ENCODE data around the gene NRAP.
"Not testable (repeated sequence)": the region's sequence is repeated elsewhere in the genome, so short reads cannot be mapped to it uniquely, and the experiment has no call there.

The NRAP gene

GRCh38 chr10:113680190-113681111, 16.6 kb upstream of the NRAP start:
- Histone ChIP-seq H3K36me3 (ENCODE audit: control insufficient read depth, insufficient read depth, low read length) (no peaks in the 10 kb centered on the region), H3K4me3 (ENCODE audit: low read depth, low read length) (peak overlapping the region; percentile 90), H3K27ac (ENCODE audit: low read depth, low read length) (peak overlapping the region; percentile 51), H3K9me3 (ENCODE audit: control insufficient read depth, insufficient read depth, low read length) (no peaks in the 10 kb centered on the region), H3K9ac (ENCODE audit: low read depth, low read length) (peak overlapping the region; percentile 44), H3K4me1 (ENCODE audit: control insufficient read depth, insufficient read depth, low read length) (peaks cover 5% of the 10 kb centered on the region), H3K27me3 (ENCODE audit: control insufficient read depth, insufficient read depth, low read length) (peaks cover 15% of the 10 kb centered on the region)

GRCh38 chr10:113679463-113680189, 15.8 kb upstream of the NRAP start, which contains the start of gene CASP7:
CASP7 (plus strand) TSS chr10:113679912; CDS start chr10:113697494, 17,582 bp downstream.
- H3K9me3 ChIP-seq (ENCODE audit: control insufficient read depth, insufficient read depth, low read length): no peaks in the 10 kb centered on the region
- H3K36me3 ChIP-seq (ENCODE audit: control insufficient read depth, insufficient read depth, low read length): no peaks in the 10 kb centered on the region
- H3K4me3 ChIP-seq (ENCODE audit: low read depth, low read length): peak within 1 kb of the TSS; percentile 90
- peak within 1 kb of the TSS; percentile 44 for H3K9ac ChIP-seq (ENCODE audit: low read depth, low read length)
- H3K27me3 ChIP-seq (ENCODE audit: control insufficient read depth, insufficient read depth, low read length): peaks cover 15% of the 10 kb centered on the region
- peak within 1 kb of the TSS; percentile 51 for H3K27ac ChIP-seq (ENCODE audit: low read depth, low read length)
- peaks cover 5% of the 10 kb centered on the region for H3K4me1 ChIP-seq (ENCODE audit: control insufficient read depth, insufficient read depth, low read length)

- no peaks in the 10 kb centered on the region for H3K36me3 ChIP-seq (ENCODE audit: control insufficient read depth, insufficient read depth, low read length)
- H3K4me3 ChIP-seq (ENCODE audit: low read depth, low read length): no peak overlapping the region
- H3K9ac ChIP-seq (ENCODE audit: low read depth, low read length): no peak overlapping the region
- no peaks in the 10 kb centered on the region for H3K9me3 ChIP-seq (ENCODE audit: control insufficient read depth, insufficient read depth, low read length)
- no peak overlapping the region for H3K27ac ChIP-seq (ENCODE audit: low read depth, low read length)
- H3K4me1 ChIP-seq (ENCODE audit: control insufficient read depth, insufficient read depth, low read length): no peaks in the 10 kb centered on the region
- no peaks in the 10 kb centered on the region for H3K27me3 ChIP-seq (ENCODE audit: control insufficient read depth, insufficient read depth, low read length)
These were observed 2.9 kb upstream of the NRAP start for GRCh38 chr10:113666682-113667252.

GRCh38 chr10:113665806-113666354, 2.0 kb upstream of the NRAP start:
- H3K36me3 ChIP-seq (ENCODE audit: control insufficient read depth, insufficient read depth, low read length): no peaks in the 10 kb centered on the region

GRCh38 chr10:113665352-113665751, 1.5 kb upstream of the NRAP start:
- H3K9ac ChIP-seq (ENCODE audit: low read depth, low read length): no peak overlapping the region
- no peaks in the 10 kb centered on the region for H3K27me3 ChIP-seq (ENCODE audit: control insufficient read depth, insufficient read depth, low read length)
- H3K36me3 ChIP-seq (ENCODE audit: control insufficient read depth, insufficient read depth, low read length): no peaks in the 10 kb centered on the region
- H3K4me1 ChIP-seq (ENCODE audit: control insufficient read depth, insufficient read depth, low read length): no peaks in the 10 kb centered on the region
- H3K27ac ChIP-seq (ENCODE audit: low read depth, low read length): no peak overlapping the region
- H3K9me3 ChIP-seq (ENCODE audit: control insufficient read depth, insufficient read depth, low read length): no peaks in the 10 kb centered on the region
- no peak overlapping the region for H3K4me3 ChIP-seq (ENCODE audit: low read depth, low read length)

More at GRCh38 chr10:113665806-113666354, 2.0 kb upstream of the NRAP start:
- H3K27me3 ChIP-seq (ENCODE audit: control insufficient read depth, insufficient read depth, low read length): no peaks in the 10 kb centered on the region
- H3K9me3 ChIP-seq (ENCODE audit: control insufficient read depth, insufficient read depth, low read length): no peaks in the 10 kb centered on the region
- no peak overlapping the region for H3K27ac ChIP-seq (ENCODE audit: low read depth, low read length)
- no peaks in the 10 kb centered on the region for H3K4me1 ChIP-seq (ENCODE audit: control insufficient read depth, insufficient read depth, low read length)
- H3K4me3 ChIP-seq (ENCODE audit: low read depth, low read length): no peak overlapping the region
- no peak overlapping the region for H3K9ac ChIP-seq (ENCODE audit: low read depth, low read length)

- H3K9ac ChIP-seq (ENCODE audit: low read depth, low read length): no peak overlapping the region
- no peaks in the 10 kb centered on the region for H3K27me3 ChIP-seq (ENCODE audit: control insufficient read depth, insufficient read depth, low read length)
- H3K4me1 ChIP-seq (ENCODE audit: control insufficient read depth, insufficient read depth, low read length): no peaks in the 10 kb centered on the region
- H3K27ac ChIP-seq (ENCODE audit: low read depth, low read length): no peak overlapping the region
- no peaks in the 10 kb centered on the region for H3K9me3 ChIP-seq (ENCODE audit: control insufficient read depth, insufficient read depth, low read length)
- H3K4me3 ChIP-seq (ENCODE audit: low read depth, low read length): no peak overlapping the region
- no peaks in the 10 kb centered on the region for H3K36me3 ChIP-seq (ENCODE audit: control insufficient read depth, insufficient read depth, low read length)
These were observed 699 bp downstream of the NRAP start for GRCh38 chr10:113663142-113663541.

DNA sequence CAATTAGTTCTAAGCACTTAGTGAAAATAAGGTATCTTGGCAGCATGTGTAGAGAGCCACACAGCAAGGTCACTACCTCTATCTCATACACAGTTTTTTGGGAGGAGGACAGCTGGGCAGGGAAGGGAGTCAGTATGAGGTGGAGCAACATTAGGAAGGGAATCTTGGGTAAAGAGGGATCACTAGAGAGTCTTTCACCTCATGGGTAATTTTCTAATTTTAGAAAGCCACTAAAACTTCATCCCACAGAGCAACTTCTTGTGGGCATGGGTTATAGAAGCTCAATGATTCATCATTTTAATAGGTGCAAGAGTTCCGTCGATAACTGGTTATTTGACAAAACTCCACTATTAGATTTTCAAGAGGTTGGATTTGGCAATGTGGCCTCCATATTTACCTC, 2.5 kb downstream of the NRAP start:
- no peaks in the 10 kb centered on the region for H3K36me3 ChIP-seq (ENCODE audit: control insufficient read depth, insufficient read depth, low read length)
- H3K4me3 ChIP-seq (ENCODE audit: low read depth, low read length): no peak overlapping the region
- H3K9me3 ChIP-seq (ENCODE audit: control insufficient read depth, insufficient read depth, low read length): no peaks in the 10 kb centered on the region
- H3K4me1 ChIP-seq (ENCODE audit: control insufficient read depth, insufficient read depth, low read length): no peaks in the 10 kb centered on the region
- H3K27ac ChIP-seq (ENCODE audit: low read depth, low read length): no peak overlapping the region
- no peak overlapping the region for H3K9ac ChIP-seq (ENCODE audit: low read depth, low read length)
- H3K27me3 ChIP-seq (ENCODE audit: control insufficient read depth, insufficient read depth, low read length): no peaks in the 10 kb centered on the region

DNA sequence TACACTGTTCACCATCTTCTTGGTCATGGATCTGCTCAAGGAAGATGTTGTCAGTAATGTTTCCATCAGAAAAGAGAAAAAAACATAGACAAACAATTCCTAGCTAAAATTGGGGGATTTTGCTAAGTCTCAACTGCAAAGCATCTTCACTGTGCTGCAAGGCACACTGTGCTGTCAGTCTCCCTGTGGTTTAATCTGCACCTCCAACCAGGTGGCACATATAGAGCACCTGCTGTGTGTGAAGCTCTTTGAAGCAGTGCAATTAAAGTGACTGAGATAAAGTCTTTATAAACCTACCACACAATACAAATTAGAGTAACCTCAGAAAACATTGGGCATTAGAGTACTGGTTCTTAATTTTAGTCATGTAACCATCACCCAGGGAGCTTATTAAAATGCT, 6.3 kb downstream of the NRAP start:
- Histone ChIP-seq H3K4me1 (ENCODE audit: control insufficient read depth, insufficient read depth, low read length) (no peaks in the 10 kb centered on the region), H3K4me3 (ENCODE audit: low read depth, low read length) (no peak overlapping the region), H3K9me3 (ENCODE audit: control insufficient read depth, insufficient read depth, low read length) (no peaks in the 10 kb centered on the region), H3K27me3 (ENCODE audit: control insufficient read depth, insufficient read depth, low read length) (no peaks in the 10 kb centered on the region), H3K9ac (ENCODE audit: low read depth, low read length) (no peak overlapping the region), H3K36me3 (ENCODE audit: control insufficient read depth, insufficient read depth, low read length) (no peaks in the 10 kb centered on the region), H3K27ac (ENCODE audit: low read depth, low read length) (no peak overlapping the region)

- no peaks in the 10 kb centered on the region for H3K36me3 ChIP-seq (ENCODE audit: control insufficient read depth, insufficient read depth, low read length)
- no peaks in the 10 kb centered on the region for H3K9me3 ChIP-seq (ENCODE audit: control insufficient read depth, insufficient read depth, low read length)
- H3K4me3 ChIP-seq (ENCODE audit: low read depth, low read length): no peak overlapping the region
- no peak overlapping the region for H3K9ac ChIP-seq (ENCODE audit: low read depth, low read length)
- H3K4me1 ChIP-seq (ENCODE audit: control insufficient read depth, insufficient read depth, low read length): no peaks in the 10 kb centered on the region
- no peaks in the 10 kb centered on the region for H3K27me3 ChIP-seq (ENCODE audit: control insufficient read depth, insufficient read depth, low read length)
- H3K27ac ChIP-seq (ENCODE audit: low read depth, low read length): no peak overlapping the region
These were observed 6.9 kb downstream of the NRAP start for GRCh38 chr10:113656896-113657295.

DNA sequence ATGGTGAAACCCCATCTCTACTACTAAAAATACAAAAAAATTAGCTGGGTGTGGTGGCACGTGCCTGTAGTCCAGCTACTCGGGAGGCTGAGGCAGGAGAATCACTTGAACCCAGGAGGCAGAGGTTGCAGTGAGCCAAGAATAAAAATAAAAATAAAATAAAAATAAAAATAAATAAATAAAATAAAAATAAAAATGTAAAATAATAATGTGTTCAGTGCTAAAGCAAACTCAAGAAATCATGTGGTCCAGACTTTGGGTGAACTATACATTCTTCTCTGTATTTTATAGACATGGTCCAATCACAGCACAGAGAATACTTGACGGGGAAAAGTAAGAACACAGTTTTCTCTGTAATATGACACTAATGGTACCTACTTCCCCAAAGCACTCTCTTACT, 11.4 kb downstream of the NRAP start:
- not testable (repeated sequence) for H3K4me1 ChIP-seq (ENCODE audit: control insufficient read depth, insufficient read depth, low read length); H3K9me3 ChIP-seq (ENCODE audit: control insufficient read depth, insufficient read depth, low read length); H3K9ac ChIP-seq (ENCODE audit: low read depth, low read length); H3K36me3 ChIP-seq (ENCODE audit: control insufficient read depth, insufficient read depth, low read length); H3K27ac ChIP-seq (ENCODE audit: low read depth, low read length); H3K27me3 ChIP-seq (ENCODE audit: control insufficient read depth, insufficient read depth, low read length); H3K4me3 ChIP-seq (ENCODE audit: low read depth, low read length)
